ENCODE results near the gene MAN2B1. TPM values are rescaled to one million over a fixed set of nuclear protein-coding genes. Genes with fewer than 3 reads are reported as not detected.
"Not testable (repeated sequence)": the region's sequence is repeated elsewhere in the genome, so short reads cannot be mapped to it uniquely, and the experiment has no call there.

The MAN2B1 gene
- total RNA-seq, 3 donors from 2014 or later (not counting 1 experiment from before 2014, with no cell fraction given), result 107 to 118 (median 112) TPM

DNA sequence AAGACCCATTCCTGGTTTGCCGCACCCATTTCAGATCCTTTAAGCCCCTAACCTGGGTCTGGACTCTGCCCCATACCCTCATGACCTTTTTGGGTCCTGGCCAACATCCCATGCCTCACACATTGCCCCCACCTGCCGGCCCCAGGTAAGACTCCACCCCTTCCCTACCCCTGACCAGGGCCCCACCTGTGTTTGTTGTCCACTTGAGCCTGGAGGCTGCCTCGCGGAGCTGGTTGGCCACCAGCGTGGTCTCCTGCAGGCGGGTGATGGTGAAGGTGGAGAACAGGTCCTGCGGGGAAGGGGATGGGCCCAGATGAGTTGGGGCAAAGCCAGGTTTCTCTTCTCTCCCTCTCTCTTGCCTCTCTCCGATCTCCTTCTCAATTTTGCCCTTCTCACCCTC lies 19.5 kb downstream of the MAN2B1 start:
- H3K4me3 Mint-ChIP-seq, result peak overlapping the region; percentile 9
- H3K4me1 Mint-ChIP-seq, result peaks cover 0 to 7% of the 10 kb centered on the region in 2 donors
- DNase-seq (no peak), ATAC-seq (no peak)
- TF ChIP-seq, protein P1, sequence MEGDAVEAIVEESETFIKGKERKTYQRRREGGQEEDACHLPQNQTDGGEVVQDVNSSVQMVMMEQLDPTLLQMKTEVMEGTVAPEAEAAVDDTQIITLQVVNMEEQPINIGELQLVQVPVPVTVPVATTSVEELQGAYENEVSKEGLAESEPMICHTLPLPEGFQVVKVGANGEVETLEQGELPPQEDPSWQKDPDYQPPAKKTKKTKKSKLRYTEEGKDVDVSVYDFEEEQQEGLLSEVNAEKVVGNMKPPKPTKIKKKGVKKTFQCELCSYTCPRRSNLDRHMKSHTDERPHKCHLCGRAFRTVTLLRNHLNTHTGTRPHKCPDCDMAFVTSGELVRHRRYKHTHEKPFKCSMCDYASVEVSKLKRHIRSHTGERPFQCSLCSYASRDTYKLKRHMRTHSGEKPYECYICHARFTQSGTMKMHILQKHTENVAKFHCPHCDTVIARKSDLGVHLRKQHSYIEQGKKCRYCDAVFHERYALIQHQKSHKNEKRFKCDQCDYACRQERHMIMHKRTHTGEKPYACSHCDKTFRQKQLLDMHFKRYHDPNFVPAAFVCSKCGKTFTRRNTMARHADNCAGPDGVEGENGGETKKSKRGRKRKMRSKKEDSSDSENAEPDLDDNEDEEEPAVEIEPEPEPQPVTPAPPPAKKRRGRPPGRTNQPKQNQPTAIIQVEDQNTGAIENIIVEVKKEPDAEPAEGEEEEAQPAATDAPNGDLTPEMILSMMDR (IDR thresholded peaks at IDR 0.05), result no peak
- H3K4me3 ChIP-seq (ENCODE audit: low read length), result no peak overlapping the region
- no peaks in the 10 kb centered on the region for H3K27me3 ChIP-seq (ENCODE audit: control insufficient read depth, insufficient read depth, low read length)
- H3K27ac Mint-ChIP-seq, result peak overlapping the region in 1 of 2 donors; percentile 72
- H3K9me3 Mint-ChIP-seq, result no peaks in the 10 kb centered on the region
- no peaks in the 10 kb centered on the region for H3K27me3 Mint-ChIP-seq (ENCODE audit: low read depth in 2 of 2)
- H3K27ac ChIP-seq (ENCODE audit: low read length), result no peak overlapping the region
- H3K36me3 Mint-ChIP-seq, result no peaks in the 10 kb centered on the region
- WGBS (ENCODE audit: insufficient coverage), result 93% methylated on average over 8 of the region's 8 CpGs
- H3K4me1 ChIP-seq (ENCODE audit: control insufficient read depth, insufficient read depth, low read length), result peaks cover 11% of the 10 kb centered on the region
- peaks cover 6% of the 10 kb centered on the region for H3K36me3 ChIP-seq (ENCODE audit: control insufficient read depth, insufficient read depth, low read length)
- intact Hi-C loops (cut with micrococcal nuclease), result no loop called here
- H3K9me3 ChIP-seq (ENCODE audit: control insufficient read depth, insufficient read depth, low read length), result no peaks in the 10 kb centered on the region

DNA sequence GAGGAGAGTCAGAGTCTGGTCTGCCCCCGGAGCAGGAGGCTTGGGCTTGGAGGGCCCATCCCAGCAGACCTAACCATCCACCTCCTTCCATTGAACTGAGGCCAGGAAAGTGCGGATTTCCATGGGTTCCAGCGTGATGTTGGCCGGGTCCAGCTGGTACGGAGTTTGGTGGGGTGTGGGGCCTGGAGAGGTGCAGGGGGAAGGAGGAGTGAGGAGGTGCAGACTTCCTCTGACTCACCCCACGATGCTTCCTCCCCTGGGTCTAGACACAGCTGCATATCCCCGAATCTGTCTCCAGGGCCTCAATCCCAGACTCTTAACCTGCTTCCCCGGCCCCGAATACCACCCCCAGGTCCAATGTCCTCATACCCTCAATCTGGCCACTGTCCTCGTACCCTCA lies 20.0 kb downstream of the MAN2B1 start:
- peak overlapping the region; percentile 13 for H3K4me3 Mint-ChIP-seq
- WGBS (ENCODE audit: insufficient coverage), result 82% methylated on average over 10 of the region's 10 CpGs
- no peak overlapping the region for H3K27ac ChIP-seq (ENCODE audit: low read length)
- ATAC-seq, result no peak
- H3K36me3 Mint-ChIP-seq, result no peaks in the 10 kb centered on the region
- no peaks in the 10 kb centered on the region for H3K9me3 Mint-ChIP-seq
- intact Hi-C loops (cut with micrococcal nuclease), result no loop called here
- H3K4me1 ChIP-seq (ENCODE audit: control insufficient read depth, insufficient read depth, low read length), result peaks cover 11% of the 10 kb centered on the region
- no peaks in the 10 kb centered on the region for H3K9me3 ChIP-seq (ENCODE audit: control insufficient read depth, insufficient read depth, low read length)
- DNase-seq, result no peak
- TF ChIP-seq, protein P1 (IDR thresholded peaks at IDR 0.05), result no peak
- H3K4me1 Mint-ChIP-seq, result peaks cover 0 to 7% of the 10 kb centered on the region in 2 donors
- no peaks in the 10 kb centered on the region for H3K27me3 Mint-ChIP-seq (ENCODE audit: low read depth in 2 of 2)
- H3K27me3 ChIP-seq (ENCODE audit: control insufficient read depth, insufficient read depth, low read length), result no peaks in the 10 kb centered on the region
- peak overlapping the region in 1 of 2 donors; percentile 72 for H3K27ac Mint-ChIP-seq
- H3K4me3 ChIP-seq (ENCODE audit: low read length), result no peak overlapping the region
- H3K36me3 ChIP-seq (ENCODE audit: control insufficient read depth, insufficient read depth, low read length), result peaks cover 4% of the 10 kb centered on the region

- H3K27me3 Mint-ChIP-seq (ENCODE audit: low read depth in 2 of 2); intact Hi-C loops (cut with micrococcal nuclease); H3K27ac Mint-ChIP-seq; H3K27ac ChIP-seq (ENCODE audit: low read length); H3K9me3 ChIP-seq (ENCODE audit: control insufficient read depth, insufficient read depth, low read length); H3K36me3 Mint-ChIP-seq; H3K36me3 ChIP-seq (ENCODE audit: control insufficient read depth, insufficient read depth, low read length); H3K27me3 ChIP-seq (ENCODE audit: control insufficient read depth, insufficient read depth, low read length); ATAC-seq; H3K4me3 Mint-ChIP-seq; H3K4me3 ChIP-seq (ENCODE audit: low read length); DNase-seq; H3K9me3 Mint-ChIP-seq: not testable (repeated sequence)
- H3K4me1 ChIP-seq (ENCODE audit: control insufficient read depth, insufficient read depth, low read length), result peaks cover 23% of the 10 kb centered on the region
- peaks cover 7 to 15% of the 10 kb centered on the region in 2 donors for H3K4me1 Mint-ChIP-seq
- WGBS (ENCODE audit: insufficient coverage), result 97% methylated on average over 14 of the region's 14 CpGs
These were observed 22.8 kb downstream of the MAN2B1 start for GRCh38 chr19:12643716-12644115.

DNA sequence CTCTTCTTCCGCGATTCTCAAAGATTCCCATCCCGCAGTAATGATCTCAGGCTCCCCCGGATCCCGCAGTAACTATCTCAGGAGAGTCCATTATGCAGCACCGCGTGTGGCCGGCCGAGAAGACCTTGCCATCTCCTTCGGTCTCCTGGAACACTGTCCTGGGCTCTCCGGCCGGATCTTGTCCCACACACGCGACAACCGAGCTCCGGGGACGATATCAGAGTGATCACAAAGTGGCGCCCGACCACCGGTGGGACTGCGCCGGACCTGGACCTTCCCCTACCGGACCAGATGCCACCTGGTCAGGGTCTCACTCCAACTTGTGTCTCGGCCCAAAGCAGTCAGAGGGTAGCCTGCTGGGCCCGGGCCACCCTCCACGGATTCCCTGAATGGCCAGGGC lies 24.0 kb downstream of the MAN2B1 start:
- 96% methylated on average over 26 of the region's 26 CpGs for WGBS (ENCODE audit: insufficient coverage)
- DNase-seq (no peak), ATAC-seq (no peak)
- Mint-ChIP-seq H3K4me3 (no peak overlapping the region), H3K9me3 (no peaks in the 10 kb centered on the region), H3K27ac (no peak overlapping the region), H3K27me3 (ENCODE audit: low read depth in 2 of 2) (no peaks in the 10 kb centered on the region), H3K36me3 (no peaks in the 10 kb centered on the region), H3K4me1 (peaks cover 7 to 12% of the 10 kb centered on the region in 2 donors)
- Histone ChIP-seq H3K36me3 (ENCODE audit: control insufficient read depth, insufficient read depth, low read length) (no peaks in the 10 kb centered on the region), H3K4me1 (ENCODE audit: control insufficient read depth, insufficient read depth, low read length) (peaks cover 12% of the 10 kb centered on the region), H3K27me3 (ENCODE audit: control insufficient read depth, insufficient read depth, low read length) (no peaks in the 10 kb centered on the region), H3K9me3 (ENCODE audit: control insufficient read depth, insufficient read depth, low read length) (no peaks in the 10 kb centered on the region), H3K4me3 (ENCODE audit: low read length) (no peak overlapping the region), H3K27ac (ENCODE audit: low read length) (no peak overlapping the region)
- TF ChIP-seq, protein P1 (IDR thresholded peaks at IDR 0.05), result no peak
- intact Hi-C loops (cut with micrococcal nuclease), result no loop called here
